ENCODE data around the gene WRAP53.

DNA sequence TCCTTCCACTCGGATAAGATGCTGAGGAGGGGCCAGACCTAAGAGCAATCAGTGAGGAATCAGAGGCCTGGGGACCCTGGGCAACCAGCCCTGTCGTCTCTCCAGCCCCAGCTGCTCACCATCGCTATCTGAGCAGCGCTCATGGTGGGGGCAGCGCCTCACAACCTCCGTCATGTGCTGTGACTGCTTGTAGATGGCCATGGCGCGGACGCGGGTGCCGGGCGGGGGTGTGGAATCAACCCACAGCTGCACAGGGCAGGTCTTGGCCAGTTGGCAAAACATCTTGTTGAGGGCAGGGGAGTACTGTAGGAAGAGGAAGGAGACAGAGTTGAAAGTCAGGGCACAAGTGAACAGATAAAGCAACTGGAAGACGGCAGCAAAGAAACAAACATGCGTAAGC, 13.3 kb upstream of the WRAP53 start:
- TF ChIP-seq TAF1 (CRISPR knock-in tag; IDR thresholded peaks at IDR 0.05): no peak
- TF ChIP-seq NBN (conservative IDR thresholded peaks at IDR 0.05): no peak
- no peak for TF ChIP-seq ZNF296 (CRISPR knock-in tag; conservative IDR thresholded peaks at IDR 0.05)
- TF ChIP-seq RBM22 (optimal IDR thresholded peaks at IDR 0.05; ENCODE audit: low read length): no peak
- TF ChIP-seq ZNF878 (CRISPR knock-in tag; IDR thresholded peaks at IDR 0.05): no peak
- TF ChIP-seq, protein P1, sequence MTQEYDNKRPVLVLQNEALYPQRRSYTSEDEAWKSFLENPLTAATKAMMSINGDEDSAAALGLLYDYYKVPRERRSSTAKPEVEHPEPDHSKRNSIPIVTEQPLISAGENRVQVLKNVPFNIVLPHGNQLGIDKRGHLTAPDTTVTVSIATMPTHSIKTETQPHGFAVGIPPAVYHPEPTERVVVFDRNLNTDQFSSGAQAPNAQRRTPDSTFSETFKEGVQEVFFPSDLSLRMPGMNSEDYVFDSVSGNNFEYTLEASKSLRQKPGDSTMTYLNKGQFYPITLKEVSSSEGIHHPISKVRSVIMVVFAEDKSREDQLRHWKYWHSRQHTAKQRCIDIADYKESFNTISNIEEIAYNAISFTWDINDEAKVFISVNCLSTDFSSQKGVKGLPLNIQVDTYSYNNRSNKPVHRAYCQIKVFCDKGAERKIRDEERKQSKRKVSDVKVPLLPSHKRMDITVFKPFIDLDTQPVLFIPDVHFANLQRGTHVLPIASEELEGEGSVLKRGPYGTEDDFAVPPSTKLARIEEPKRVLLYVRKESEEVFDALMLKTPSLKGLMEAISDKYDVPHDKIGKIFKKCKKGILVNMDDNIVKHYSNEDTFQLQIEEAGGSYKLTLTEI (CRISPR knock-in tag; conservative IDR thresholded peaks at IDR 0.05): no peak
- TF ChIP-seq ZNF232 (CRISPR knock-in tag; IDR thresholded peaks at IDR 0.05; ENCODE audit: borderline replicate concordance): no peak
- no peak for TF ChIP-seq ZNF367 (CRISPR knock-in tag; IDR thresholded peaks at IDR 0.05; ENCODE audit: borderline replicate concordance)
- no peak for TF ChIP-seq MAFF (IDR thresholded peaks at IDR 0.05; ENCODE audit: low read depth, low read length)
- no peak for TF ChIP-seq ATRX (CRISPR knock-in tag; IDR thresholded peaks at IDR 0.05; ENCODE audit: borderline replicate concordance)
